ENCODE data around the gene BICD1.

The BICD1 gene

GRCh38 chr12:32248441-32249140 lies 141.9 kb downstream of the BICD1 start:
- Histone ChIP-seq H3K4me3 (IDR thresholded peaks at IDR 0.05; ENCODE audit: insufficient read depth, low read depth, low read length) (no peak overlapping the region), H3K27ac (no peak overlapping the region), H3K9ac (no peak overlapping the region), H3K79me2 (ENCODE audit: insufficient read depth, low read depth) (no peaks in the 10 kb centered on the region), H3K4me1 (ENCODE audit: low read depth, poor library complexity, severe bottlenecking) (peaks cover 6% of the 10 kb centered on the region), H3K4me2 (no peak overlapping the region), H3K27me3 (ENCODE audit: insufficient read depth, low read depth) (no peaks in the 10 kb centered on the region), H2AFZ (ENCODE audit: low read depth) (no peak overlapping the region), H4K20me1 (ENCODE audit: insufficient read depth) (no peaks in the 10 kb centered on the region), H3K36me3 (ENCODE audit: insufficient read depth) (no peaks in the 10 kb centered on the region)
- no peak for TF ChIP-seq CTCF (conservative IDR thresholded peaks at IDR 0.05; ENCODE audit: low read depth, low read length)

- H3K27me3 ChIP-seq (ENCODE audit: insufficient read depth, low read depth): no peaks in the 10 kb centered on the region
- no peaks in the 10 kb centered on the region for H3K79me2 ChIP-seq (ENCODE audit: insufficient read depth, low read depth)
- H3K4me1 ChIP-seq (ENCODE audit: low read depth, poor library complexity, severe bottlenecking): peaks cover 6% of the 10 kb centered on the region
- TF ChIP-seq CTCF (conservative IDR thresholded peaks at IDR 0.05; ENCODE audit: low read depth, low read length): no peak
- H3K27ac ChIP-seq: no peak overlapping the region
- H3K4me2 ChIP-seq: no peak overlapping the region
- no peak overlapping the region for H2AFZ ChIP-seq (ENCODE audit: low read depth)
- no peak overlapping the region for H3K4me3 ChIP-seq (IDR thresholded peaks at IDR 0.05; ENCODE audit: insufficient read depth, low read depth, low read length)
- no peaks in the 10 kb centered on the region for H3K36me3 ChIP-seq (ENCODE audit: insufficient read depth)
- H3K9ac ChIP-seq: no peak overlapping the region
- no peaks in the 10 kb centered on the region for H4K20me1 ChIP-seq (ENCODE audit: insufficient read depth)
Observed at GRCh38 chr12:32249777-32250176, 143.1 kb downstream of the BICD1 start.

GRCh38 chr12:32252199-32253073 lies 145.8 kb downstream of the BICD1 start:
- Histone ChIP-seq H3K79me2 (ENCODE audit: insufficient read depth, low read depth) (no peaks in the 10 kb centered on the region), H3K4me1 (ENCODE audit: low read depth, poor library complexity, severe bottlenecking) (peaks cover 6% of the 10 kb centered on the region), H2AFZ (ENCODE audit: low read depth) (no peak overlapping the region), H3K4me2 (no peak overlapping the region), H3K27ac (no peak overlapping the region), H3K36me3 (ENCODE audit: insufficient read depth) (no peaks in the 10 kb centered on the region), H3K4me3 (IDR thresholded peaks at IDR 0.05; ENCODE audit: insufficient read depth, low read depth, low read length) (no peak overlapping the region), H4K20me1 (ENCODE audit: insufficient read depth) (no peaks in the 10 kb centered on the region), H3K9ac (no peak overlapping the region), H3K27me3 (ENCODE audit: insufficient read depth, low read depth) (no peaks in the 10 kb centered on the region)
- TF ChIP-seq CTCF (conservative IDR thresholded peaks at IDR 0.05; ENCODE audit: low read depth, low read length): no peak

DNA sequence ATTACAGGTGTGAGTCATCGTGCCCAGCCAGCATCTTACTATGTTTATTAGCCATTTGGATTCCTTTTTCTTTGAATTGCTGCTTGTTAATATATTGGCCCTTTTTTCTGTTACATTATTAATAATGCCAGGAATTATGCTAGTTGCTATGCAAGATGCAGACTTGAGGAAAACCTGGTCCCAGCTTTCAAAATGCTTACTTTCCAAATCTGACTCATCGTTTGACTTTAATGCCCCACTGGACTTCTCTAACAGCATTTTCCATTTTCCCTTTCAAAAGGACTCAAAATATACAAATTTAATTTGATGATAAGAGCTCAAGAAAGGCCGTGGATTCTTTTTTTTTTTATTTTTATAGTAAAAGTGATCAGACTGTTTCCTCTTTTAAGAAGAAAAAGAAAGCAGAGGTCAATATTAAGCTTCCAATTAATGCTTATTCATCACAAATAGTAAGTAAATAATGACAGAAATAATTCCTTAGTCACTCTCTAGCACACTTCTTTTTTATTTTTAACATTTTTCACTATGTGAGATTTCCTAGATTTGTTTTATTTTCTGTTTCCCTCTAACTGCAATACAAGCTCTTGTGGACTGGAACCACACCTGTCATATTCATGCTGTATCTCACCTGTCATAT lies 146.6 kb downstream of the BICD1 start:
- no peaks in the 10 kb centered on the region for H3K79me2 ChIP-seq (ENCODE audit: insufficient read depth, low read depth)
- no peaks in the 10 kb centered on the region for H3K36me3 ChIP-seq (ENCODE audit: insufficient read depth)
- no peak overlapping the region for H3K9ac ChIP-seq
- H3K4me3 ChIP-seq (IDR thresholded peaks at IDR 0.05; ENCODE audit: insufficient read depth, low read depth, low read length): no peak overlapping the region
- H3K27me3 ChIP-seq (ENCODE audit: insufficient read depth, low read depth): no peaks in the 10 kb centered on the region
- no peak overlapping the region for H3K27ac ChIP-seq
- H3K4me2 ChIP-seq: no peak overlapping the region
- H3K4me1 ChIP-seq (ENCODE audit: low read depth, poor library complexity, severe bottlenecking): peaks cover 11% of the 10 kb centered on the region
- no peak for TF ChIP-seq CTCF (conservative IDR thresholded peaks at IDR 0.05; ENCODE audit: low read depth, low read length)
- no peaks in the 10 kb centered on the region for H4K20me1 ChIP-seq (ENCODE audit: insufficient read depth)
- H2AFZ ChIP-seq (ENCODE audit: low read depth): no peak overlapping the region

All from KMS-11 (cell line).